Endometrial microvascular endothelial cells (primary cell): ENCODE data around the gene TACO1. TPM values are rescaled to one million over a fixed set of nuclear protein-coding genes. Genes with fewer than 3 reads are reported as not detected.

Source experiments
- in situ Hi-C: cut with HindIII; loops from 2 replicates; pipeline ENCODE4 v1.10.0; 2017; ENCODE audit warnings: low sequenced_read_pairs, low pct_unique_long_range_greater_than_20kb; ENCODE audit errors: inconsistent ontology term
- total RNA-seq: library from RNA; depleted of rRNA; stranded (reverse); fragments of >200 nt; gene quantifications from one replicate; pipeline ENCODE4 v1.2.3, GENCODE V29; 2015; ENCODE audit errors: inconsistent ontology term

The TACO1 gene
- total RNA-seq, 1 donor from 2014 or later = 36.2 TPM

DNA sequence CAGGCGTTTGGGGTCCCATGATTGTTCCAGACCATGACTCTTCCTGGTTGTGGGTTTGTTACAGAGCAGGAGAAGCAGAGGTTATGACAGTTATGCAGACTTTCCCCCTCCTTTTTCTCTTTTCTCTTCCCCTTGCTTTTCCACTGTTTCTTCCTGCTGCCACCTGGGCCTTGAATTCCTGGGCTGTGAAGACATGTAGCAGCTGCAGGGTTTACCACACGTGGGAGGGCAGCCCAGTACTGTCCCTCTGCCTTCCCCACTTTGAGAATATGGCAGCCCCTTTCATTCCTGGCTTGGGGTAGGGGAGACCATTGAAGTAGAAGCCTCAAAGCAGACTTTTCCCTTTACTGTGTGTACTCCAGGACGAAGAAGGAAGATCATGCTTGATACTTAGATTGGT is 7.9 kb upstream of the TACO1 start:
- in situ Hi-C loops = loop anchor here (25.0 kb wide), 1 partner anchor 155 kb away; the partner anchor contains the start of gene CYB561

GRCh38 chr17:63595132-63595531 is 5.6 kb upstream of the TACO1 start:
- in situ Hi-C loops = loop anchor here (25.0 kb wide), 1 partner anchor 158 kb away; the partner anchor contains the start of gene CYB561

DNA sequence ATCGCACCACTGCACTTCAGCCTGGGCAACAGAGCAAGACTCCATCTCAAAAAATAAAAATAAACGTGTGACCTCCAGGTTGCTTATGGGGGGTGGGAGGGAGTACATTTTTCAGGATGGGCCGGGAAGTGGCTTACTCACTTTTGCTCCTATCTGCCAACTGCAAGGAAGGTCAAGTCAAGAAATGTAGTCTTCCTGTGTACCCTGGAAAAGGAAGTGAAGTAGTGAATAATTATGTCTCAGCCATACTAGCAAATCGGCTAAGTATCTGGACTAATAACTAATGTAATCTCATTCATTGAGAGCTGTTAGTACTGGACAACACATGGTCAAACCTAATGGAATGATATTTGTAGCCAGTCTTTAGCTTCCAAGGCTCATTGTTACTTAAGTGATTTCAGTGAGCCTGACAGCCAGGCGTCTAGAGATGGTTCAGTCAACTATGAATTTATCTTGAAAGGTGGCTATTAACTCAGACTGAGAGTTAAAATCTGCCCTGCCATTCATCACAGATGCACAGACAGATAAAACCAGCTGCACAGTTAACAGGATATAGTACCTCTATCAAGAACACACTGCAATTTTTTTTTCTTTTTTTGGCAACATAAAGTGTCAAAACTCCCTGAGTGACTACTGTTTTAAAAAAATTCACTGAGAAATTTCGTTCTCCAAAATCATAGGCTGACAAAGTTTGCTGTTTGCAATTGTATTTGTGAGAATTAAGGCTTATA is 3.7 kb upstream of the TACO1 start:
- in situ Hi-C loops = loop anchor here (25.0 kb wide), 1 partner anchor 160 kb away; the partner anchor contains the start of gene CYB561

DNA sequence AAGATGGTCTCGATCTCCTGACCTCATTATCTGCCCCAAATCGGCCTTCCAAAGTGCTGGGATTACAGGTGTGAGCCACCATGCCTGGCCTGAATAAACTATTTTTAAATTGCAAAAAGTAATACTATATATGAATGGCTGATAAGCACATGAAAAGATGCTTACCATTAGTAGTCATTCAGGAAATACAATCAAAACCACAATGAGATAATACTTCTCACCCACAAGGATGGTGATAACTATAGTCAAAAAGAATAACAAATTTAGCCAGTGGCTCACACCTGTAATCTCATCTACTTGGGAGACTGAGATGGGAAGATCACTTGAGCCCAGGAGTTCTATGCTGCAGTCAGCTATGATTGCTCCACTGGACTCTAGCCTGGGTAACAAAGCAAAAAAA is 2.4 kb upstream of the TACO1 start:
- in situ Hi-C loops = loop anchor here (25.0 kb wide), 1 partner anchor 161 kb away; the partner anchor contains the start of gene CYB561

DNA sequence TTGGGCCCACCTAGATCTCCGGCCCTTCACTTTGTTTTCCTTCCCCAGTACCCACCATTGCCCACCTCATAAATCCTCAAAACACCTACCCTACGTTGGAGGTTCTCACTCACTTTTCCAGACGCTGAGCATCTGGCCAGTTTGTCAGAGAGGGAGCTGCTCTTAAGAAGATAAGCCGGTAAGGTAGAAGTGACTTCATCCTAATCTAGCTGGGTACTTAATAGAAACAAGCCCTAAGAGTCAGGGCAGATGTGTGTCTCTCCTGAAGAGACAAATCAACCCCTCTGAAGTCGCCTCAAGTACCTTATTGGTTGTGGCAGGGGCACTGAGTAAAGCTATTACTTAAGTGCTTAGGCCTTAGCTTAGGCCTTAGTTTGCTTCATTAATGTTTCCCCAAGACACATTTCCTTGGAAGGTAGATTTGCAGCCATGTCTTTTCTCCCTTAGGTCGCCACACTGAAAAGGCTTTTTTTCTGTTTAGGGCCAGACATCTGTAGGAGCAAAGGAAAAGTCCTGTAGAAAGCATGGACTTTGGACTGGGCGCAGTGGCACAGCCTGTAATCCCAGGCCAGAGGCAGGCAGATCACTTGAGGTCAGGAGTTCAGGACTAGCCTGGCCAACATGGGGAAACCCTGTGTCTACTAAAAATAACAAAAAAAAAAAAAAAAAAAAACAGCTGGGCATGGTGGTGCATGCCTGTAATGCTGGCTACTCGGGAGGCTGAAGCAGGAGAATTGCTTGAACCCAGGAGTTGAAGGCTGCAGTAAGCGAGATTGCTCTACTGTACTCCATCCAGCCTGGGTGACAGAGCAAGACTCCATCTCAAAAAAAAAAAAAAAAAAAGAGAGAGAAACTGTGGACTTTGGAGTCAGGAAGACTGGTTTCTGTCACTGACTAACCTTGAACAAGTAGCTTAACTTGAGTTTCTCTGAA is 1.0 kb downstream of the TACO1 start:
- in situ Hi-C loops = no loop called here

DNA sequence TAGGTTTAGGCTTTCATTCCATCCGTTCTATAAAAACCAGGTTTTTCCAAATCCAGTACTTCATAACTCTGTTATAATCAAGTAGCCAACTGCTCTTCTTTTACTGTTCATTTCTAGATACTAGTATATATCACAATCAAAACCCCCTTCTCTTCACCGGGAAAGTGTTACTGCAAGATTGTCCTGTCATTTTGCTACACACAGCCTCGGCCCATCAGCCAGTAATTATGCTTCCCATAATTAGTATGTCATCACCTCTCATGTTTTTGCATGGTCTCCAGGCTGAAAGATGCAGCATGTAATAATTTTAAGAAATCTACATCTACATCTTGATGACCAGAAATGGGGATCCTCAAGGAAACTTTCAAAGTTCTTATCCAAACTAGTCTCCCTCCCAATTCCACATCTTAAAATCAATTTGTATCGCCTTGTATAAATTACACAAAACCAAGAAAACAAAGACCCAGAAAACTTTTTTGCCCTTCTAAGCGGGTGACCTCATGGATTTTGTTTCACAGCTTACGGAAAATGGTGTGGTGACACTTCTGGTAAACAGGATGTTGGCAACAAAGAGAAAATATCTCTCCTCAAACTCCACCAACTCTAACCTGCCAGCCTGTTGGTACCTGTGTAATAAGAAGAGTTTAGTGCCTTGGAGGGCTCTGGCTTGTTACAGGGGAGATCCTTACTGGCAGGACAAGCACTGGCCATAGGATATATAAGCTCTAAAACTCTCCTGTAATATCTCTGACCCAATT is 9.3 kb downstream of the TACO1 start:
- in situ Hi-C loops = no loop called here

- in situ Hi-C loops = no loop called here
Observed at GRCh38 chr17:63610854-63611253, 10.2 kb downstream of the TACO1 start.

DNA sequence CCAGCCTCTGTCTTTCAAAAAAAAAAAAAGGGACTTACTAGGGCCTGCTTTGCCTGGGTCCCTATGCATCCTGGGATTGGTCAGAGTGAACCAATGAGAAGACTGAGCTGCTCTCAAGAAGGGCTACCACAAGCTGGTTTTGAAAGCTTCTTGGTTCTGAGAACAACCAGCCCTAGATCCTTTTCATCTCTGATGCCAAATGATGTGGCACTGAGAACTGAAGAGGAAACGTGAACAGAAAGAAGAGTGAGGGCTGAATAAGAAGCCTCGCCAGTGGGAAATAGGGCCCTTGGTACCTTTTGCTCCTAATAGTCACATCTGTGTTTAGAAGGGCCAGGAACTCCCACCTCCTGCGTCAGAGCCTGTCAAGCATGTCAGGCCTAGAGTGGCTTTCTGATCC is 10.7 kb downstream of the TACO1 start:
- in situ Hi-C loops = no loop called here

GRCh38 chr17:63613663-63614062 is 13.0 kb downstream of the TACO1 start:
- in situ Hi-C loops = no loop called here

- in situ Hi-C loops = no loop called here
Observed at GRCh38 chr17:63621229-63621683, 20.6 kb downstream of the TACO1 start.

- in situ Hi-C loops = no loop called here
Observed at GRCh38 chr17:63621684-63622573, 21.2 kb downstream of the TACO1 start, which contains the start of gene MAP3K3. TSS of gene MAP3K3 (plus strand) at chr17:63622417. CDS start at chr17:63622760, 343 bp downstream.

- in situ Hi-C loops = no loop called here
Observed at GRCh38 chr17:63622574-63623390, 22.1 kb downstream of the TACO1 start.

- in situ Hi-C loops = no loop called here
Observed at GRCh38 chr17:63623786-63624530, 23.3 kb downstream of the TACO1 start.

DNA sequence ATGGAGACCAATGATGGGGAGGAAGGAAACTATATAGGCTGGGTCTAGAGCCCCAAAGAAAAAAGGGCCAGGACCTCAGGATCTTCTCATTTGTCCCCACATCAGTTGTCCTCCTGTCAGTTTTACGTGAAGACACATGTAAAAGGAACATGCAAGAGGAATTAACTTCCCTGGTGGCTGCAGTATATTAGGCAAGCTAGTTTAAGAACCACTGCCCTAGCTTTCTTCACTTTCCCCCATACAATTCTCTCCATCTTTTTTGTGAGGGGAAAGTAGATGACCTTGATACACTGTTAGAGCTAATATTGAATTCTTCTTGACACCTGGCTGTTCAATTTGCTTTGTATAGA is 23.8 kb downstream of the TACO1 start:
- in situ Hi-C loops = no loop called here

DNA sequence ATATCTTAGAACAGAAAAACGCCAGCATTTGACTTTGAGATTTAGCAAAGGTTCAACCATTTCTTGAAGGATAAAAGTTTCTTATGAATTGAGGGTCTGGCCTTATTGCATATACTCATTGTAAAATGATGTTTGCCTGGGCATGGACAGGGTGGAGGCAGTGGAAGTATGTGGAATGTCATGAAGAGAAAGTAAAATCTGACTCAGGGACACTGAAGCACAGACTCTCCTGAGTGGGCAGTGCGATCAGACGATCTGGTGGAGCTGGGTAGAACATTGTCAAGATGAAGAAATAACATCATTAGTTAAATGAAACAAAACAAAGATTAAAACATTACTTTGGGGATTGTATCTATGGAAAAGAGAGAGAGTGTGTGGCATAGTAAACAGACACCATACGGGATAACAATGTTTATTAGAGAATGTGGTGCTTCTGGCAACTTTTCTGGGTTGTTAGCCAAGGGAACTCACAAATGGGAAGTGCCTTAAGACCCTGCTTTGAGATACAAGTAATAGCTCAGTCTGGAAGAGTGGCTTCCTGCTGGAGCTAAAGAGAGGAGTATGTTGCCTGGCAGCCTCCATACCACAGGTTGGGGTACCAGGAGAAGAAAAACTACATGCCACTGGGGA is 26.0 kb downstream of the TACO1 start:
- in situ Hi-C loops = no loop called here

- in situ Hi-C loops = no loop called here
Observed at GRCh38 chr17:63629627-63630026, 28.9 kb downstream of the TACO1 start.
